Mucosa of rectum (tissue), 2 donors: ENCODE data around the gene PLD1.
"Not testable (repeated sequence)": the region's sequence is repeated elsewhere in the genome, so short reads cannot be mapped to it uniquely, and the experiment has no call there.

Experiments used
- H3K27ac ChIP-seq, 2 donors: one replicate each; pipeline ENCODE4 v1.7.0; 2013; ENCODE audit warnings: inconsistent platforms in 2 of 2, low read depth in 2 of 2, low read length in 2 of 2
- H3K27me3 ChIP-seq, 2 donors: one replicate each; pipeline ENCODE4 v1.7.0; 2013; ENCODE audit warnings: low read length in 2 of 2; ENCODE audit not compliant: control insufficient read depth in 2 of 2, insufficient read depth in 2 of 2
- H3K36me3 ChIP-seq, 2 donors: one replicate each; pipeline ENCODE4 v1.7.0; 2013; ENCODE audit warnings: low read length in 2 of 2; ENCODE audit not compliant: control insufficient read depth in 2 of 2, insufficient read depth in 2 of 2
- H3K4me1 ChIP-seq, 2 donors: one replicate each; pipeline ENCODE4 v1.7.0; 2013; ENCODE audit warnings: low read length in 2 of 2, mild to moderate bottlenecking in 1 of 2; ENCODE audit not compliant: control insufficient read depth in 2 of 2, insufficient read depth in 2 of 2
- H3K4me3 ChIP-seq, 2 donors: one replicate each; pipeline ENCODE4 v1.7.0; 2013; ENCODE audit warnings: low read length in 2 of 2
- H3K9ac ChIP-seq, 2 donors: one replicate each; pipeline ENCODE4 v1.7.0; 2013; ENCODE audit warnings: low read length in 2 of 2, low read depth in 1 of 2, mild to moderate bottlenecking in 1 of 2
- H3K9me3 ChIP-seq, 2 donors: one replicate each; pipeline ENCODE4 v1.7.0; 2013; ENCODE audit warnings: low read length in 2 of 2; ENCODE audit not compliant: control insufficient read depth in 2 of 2
- donor health status: healthy.
- donor health status: Normal muscosa, but diverticular disease.

The PLD1 gene

DNA sequence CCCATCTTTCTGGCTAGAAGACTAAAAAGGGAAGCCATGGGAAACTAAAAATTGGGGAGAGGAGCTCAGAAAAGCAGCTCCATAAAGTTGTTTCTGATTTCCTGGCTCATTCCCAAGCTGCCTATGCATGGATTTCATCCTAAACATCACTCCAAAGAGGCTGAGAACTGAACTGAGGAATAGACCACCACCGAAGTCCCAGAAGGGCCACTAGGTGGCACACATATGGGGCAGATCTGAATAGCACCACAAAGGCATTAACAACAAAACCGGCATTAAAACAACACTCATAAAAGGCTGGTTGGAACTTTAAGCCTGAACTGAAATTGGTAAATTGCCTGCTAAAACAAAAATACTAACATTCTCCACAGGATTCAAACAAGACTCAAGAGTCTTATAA lies 106.3 kb downstream of the PLD1 start:
- H3K27me3 ChIP-seq: no peaks in the 10 kb centered on the region
- H3K4me1 ChIP-seq: no peaks in the 10 kb centered on the region
- H3K4me3 ChIP-seq: no peak overlapping the region
- H3K27ac ChIP-seq: no peak overlapping the region
- H3K36me3 ChIP-seq: peaks cover 8 to 9% of the 10 kb centered on the region in 2 donors
- peaks cover 2 to 3% of the 10 kb centered on the region in 2 donors for H3K9me3 ChIP-seq
- no peak overlapping the region for H3K9ac ChIP-seq

DNA sequence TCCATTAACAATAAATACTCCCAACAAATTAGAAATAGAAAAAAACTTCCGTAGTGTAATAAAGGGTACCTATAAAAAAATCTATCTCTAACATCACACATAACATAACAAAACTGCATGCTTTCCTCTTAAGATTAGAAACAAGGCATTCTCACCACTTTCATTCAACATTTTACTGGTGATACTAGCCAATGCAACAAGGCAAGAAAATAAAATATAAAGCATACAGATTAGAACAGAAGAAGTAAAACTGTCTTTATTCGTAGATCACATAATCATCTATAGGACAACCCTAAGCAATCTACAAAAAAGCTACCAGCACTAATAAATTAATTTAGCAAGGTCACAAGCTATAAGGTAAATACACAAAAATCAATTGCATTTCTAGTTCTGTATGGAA lies 107.1 kb downstream of the PLD1 start:
- H3K4me3 ChIP-seq: no peak overlapping the region
- H3K27ac ChIP-seq: no peak overlapping the region
- H3K9ac ChIP-seq: no peak overlapping the region
- peaks cover 3 to 12% of the 10 kb centered on the region in 2 donors for H3K36me3 ChIP-seq
- H3K27me3 ChIP-seq: no peaks in the 10 kb centered on the region
- no peaks in the 10 kb centered on the region for H3K4me1 ChIP-seq
- peaks cover 2 to 3% of the 10 kb centered on the region in 2 donors for H3K9me3 ChIP-seq

DNA sequence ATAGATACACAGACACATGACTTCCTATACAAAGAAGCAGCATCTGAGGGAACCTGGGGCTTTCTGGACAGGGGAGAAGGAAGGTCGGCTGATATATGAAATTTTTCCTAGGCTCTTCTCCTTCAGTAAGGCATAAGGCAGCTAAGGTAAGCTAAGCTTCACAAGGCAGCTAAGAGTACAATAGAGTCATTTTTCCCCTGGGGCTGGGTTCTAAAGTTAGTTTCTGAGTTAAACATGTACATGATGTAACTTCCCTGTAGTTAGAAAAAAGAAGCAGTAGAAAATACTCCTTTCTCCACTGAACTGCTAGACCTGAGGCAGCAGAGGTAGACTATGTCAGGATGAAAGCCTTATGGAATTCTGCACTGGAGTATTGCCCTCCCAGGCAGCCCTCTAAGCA lies 109.6 kb downstream of the PLD1 start:
- Histone ChIP-seq H3K9ac (no peak overlapping the region), H3K9me3 (peaks cover 2 to 3% of the 10 kb centered on the region in 2 donors), H3K27ac (no peak overlapping the region), H3K36me3 (peaks cover 3 to 9% of the 10 kb centered on the region in 2 donors), H3K4me1 (peaks cover 0 to 6% of the 10 kb centered on the region in 2 donors), H3K27me3 (no peaks in the 10 kb centered on the region), H3K4me3 (no peak overlapping the region)

DNA sequence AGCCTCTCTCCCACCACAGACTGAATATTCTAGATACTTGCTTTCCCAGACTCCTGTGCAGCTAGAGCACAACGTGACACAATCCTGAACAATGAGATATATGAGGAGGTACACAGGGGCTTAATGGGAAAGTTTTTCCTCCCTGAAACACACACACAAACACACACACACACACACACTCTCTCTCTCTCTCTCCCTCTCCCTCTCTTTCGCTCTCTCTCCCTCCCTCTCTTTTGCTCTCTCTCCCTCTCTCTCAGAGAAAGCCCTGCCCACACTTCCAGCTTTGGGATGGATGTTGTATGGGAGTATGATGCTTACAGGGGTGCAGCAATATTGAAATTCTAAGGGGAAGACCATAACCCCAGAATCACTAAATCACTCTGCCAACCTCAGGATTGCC lies 110.1 kb downstream of the PLD1 start:
- Histone ChIP-seq H3K36me3 (peaks cover 3 to 9% of the 10 kb centered on the region in 2 donors), H3K4me1 (peaks cover under 1 to 8% of the 10 kb centered on the region in 2 donors), H3K9me3 (peaks cover 2 to 3% of the 10 kb centered on the region in 2 donors), H3K27ac (no peak overlapping the region), H3K4me3 (no peak overlapping the region), H3K27me3 (no peaks in the 10 kb centered on the region), H3K9ac (no peak overlapping the region)

DNA sequence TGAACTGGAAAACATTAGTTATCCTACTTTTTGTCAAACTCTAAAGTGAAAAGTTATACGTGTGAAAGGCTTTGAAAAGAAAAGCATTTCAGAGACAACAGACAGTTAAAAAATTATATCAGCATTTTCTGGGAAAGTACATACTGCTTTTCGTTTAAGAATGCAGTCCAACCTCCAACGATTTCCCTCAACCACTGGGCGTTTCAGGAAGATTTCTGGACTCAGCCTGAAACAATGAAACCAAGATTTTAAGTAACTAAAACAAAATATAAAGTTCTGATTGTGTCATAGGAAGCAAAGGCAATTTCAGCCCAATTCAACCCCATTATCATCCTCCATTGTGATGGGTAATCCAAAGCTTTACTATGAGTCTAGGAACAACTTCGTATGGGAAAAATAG lies 110.7 kb downstream of the PLD1 start:
- H3K4me3 ChIP-seq: no peak overlapping the region
- no peak overlapping the region for H3K27ac ChIP-seq
- no peak overlapping the region for H3K9ac ChIP-seq
- H3K9me3 ChIP-seq: peaks cover 2 to 3% of the 10 kb centered on the region in 2 donors
- H3K4me1 ChIP-seq: peaks cover 3 to 13% of the 10 kb centered on the region in 2 donors
- H3K27me3 ChIP-seq: no peaks in the 10 kb centered on the region
- H3K36me3 ChIP-seq: peaks cover 3 to 9% of the 10 kb centered on the region in 2 donors

DNA sequence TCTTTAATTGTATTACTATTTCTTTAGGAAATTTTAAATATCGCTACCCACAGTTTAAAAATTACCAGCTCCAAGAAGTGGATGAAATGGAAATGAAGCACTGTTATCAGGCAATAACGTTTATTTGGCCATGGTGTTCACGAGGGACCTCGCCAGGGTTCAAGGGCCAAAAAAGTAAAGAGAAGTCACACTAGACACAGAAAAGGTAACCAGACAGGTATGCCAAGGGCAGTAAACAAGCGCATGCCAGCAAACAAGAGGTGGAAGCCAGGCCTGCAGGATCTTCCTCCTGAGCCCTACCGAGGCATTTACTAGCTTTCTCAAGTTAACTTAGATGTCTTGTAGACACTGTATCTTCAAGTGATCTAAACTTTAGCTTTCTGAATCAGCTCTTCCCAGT lies 113.5 kb downstream of the PLD1 start:
- Histone ChIP-seq H3K27me3 (no peaks in the 10 kb centered on the region), H3K4me3 (no peak overlapping the region), H3K9me3 (no peaks in the 10 kb centered on the region), H3K27ac (no peak overlapping the region), H3K9ac (no peak overlapping the region), H3K36me3 (peaks cover 5 to 12% of the 10 kb centered on the region in 2 donors), H3K4me1 (peaks cover 3 to 14% of the 10 kb centered on the region in 2 donors)

DNA sequence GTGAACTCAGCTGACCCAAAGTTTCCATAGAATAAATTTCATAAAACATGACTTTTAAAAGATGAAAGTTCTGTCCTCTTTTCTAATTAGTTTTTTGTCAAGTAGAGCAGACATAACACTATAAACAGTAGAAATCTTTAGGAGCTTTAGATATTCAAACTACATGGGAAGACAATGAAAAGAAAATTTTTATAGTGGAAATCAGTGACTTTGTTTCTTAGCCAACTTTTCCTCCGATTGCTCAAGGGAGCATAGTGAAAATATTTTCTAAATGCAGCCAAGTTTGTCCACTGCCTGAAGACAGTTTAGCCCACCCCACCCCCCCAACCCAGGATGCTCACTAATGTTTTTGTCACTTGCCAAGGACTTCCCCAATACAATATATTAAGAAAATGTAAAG lies 114.9 kb downstream of the PLD1 start:
- Histone ChIP-seq H3K9ac (no peak overlapping the region), H3K27ac (peak overlapping the region in 1 of 2 donors; percentile 7)

DNA sequence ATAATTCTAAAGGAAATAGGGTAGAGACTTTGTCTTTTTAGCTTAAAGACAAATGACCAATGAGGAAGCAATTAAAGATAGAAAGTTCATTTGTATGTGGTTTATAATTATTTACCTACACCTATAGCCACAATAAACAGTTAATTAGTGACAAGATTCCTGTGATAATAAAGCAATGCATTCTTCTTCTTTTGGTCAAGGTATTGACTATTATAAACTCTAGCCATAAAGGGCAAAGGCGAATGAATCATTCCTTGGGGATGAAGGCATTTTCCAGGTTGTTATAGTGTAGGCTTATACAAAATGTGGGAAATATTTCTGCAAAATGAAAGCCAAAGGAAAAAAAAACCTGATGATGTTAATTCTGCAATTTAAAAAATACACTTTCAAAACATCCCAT lies 115.4 kb downstream of the PLD1 start:
- peaks cover 3 to 14% of the 10 kb centered on the region in 2 donors for H3K4me1 ChIP-seq
- peak overlapping the region in 1 of 2 donors; percentile 7 for H3K27ac ChIP-seq
- H3K9ac ChIP-seq: no peak overlapping the region
- H3K4me3 ChIP-seq: no peak overlapping the region
- no peaks in the 10 kb centered on the region for H3K27me3 ChIP-seq
- no peaks in the 10 kb centered on the region for H3K9me3 ChIP-seq
- H3K36me3 ChIP-seq: peaks cover 3 to 12% of the 10 kb centered on the region in 2 donors

More for the DNA sequence above, 114.9 kb downstream of the PLD1 start:
- no peaks in the 10 kb centered on the region for H3K27me3 ChIP-seq
- H3K36me3 ChIP-seq: peaks cover 3 to 12% of the 10 kb centered on the region in 2 donors
- no peaks in the 10 kb centered on the region for H3K9me3 ChIP-seq
- H3K4me3 ChIP-seq: no peak overlapping the region
- H3K4me1 ChIP-seq: peaks cover 3 to 14% of the 10 kb centered on the region in 2 donors

DNA sequence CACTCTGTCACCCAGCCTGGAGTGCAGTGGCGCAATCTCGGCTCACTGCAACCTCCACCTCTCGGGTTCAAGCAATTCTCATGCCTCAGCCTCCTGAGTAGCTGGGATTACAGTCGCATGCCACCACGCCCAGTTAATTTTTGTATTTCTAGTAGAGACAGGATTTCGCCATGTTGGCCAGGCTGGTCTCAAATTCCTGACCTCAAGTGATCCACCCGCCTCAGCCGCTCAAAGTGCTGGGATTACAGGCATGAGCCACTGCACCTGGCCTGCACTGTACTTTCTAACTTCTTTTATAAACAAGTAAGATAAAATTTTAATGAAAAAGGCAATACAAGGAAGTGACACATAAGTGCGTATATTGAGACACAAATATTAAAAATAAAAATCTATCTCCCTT lies 117.7 kb downstream of the PLD1 start:
- not testable (repeated sequence) for H3K27ac ChIP-seq, H3K9me3 ChIP-seq

DNA sequence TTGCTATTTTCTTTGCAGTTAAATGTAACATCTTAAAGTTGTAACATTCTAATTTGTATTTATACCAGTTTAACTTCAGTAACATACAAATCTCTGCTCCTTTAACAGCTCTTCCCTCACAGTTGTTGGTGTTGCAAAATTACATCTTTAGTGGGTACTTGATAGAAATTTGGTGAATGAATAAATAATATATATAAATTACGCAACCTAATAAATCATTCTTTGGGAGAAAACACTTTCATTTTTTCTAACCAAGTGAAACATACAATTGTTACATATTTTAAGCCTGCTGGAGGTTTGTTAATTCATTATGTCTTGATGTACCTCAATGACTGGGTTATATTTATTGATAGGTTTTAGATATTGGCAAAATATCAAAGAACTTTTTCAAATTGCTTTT lies 118.8 kb downstream of the PLD1 start:
- Histone ChIP-seq H3K27me3 (no peaks in the 10 kb centered on the region), H3K9me3 (no peaks in the 10 kb centered on the region), H3K9ac (no peak overlapping the region), H3K4me1 (peaks cover 7 to 14% of the 10 kb centered on the region in 2 donors), H3K36me3 (peaks cover 6 to 7% of the 10 kb centered on the region in 2 donors), H3K4me3 (no peak overlapping the region), H3K27ac (no peak overlapping the region)

More for the DNA sequence above, 117.7 kb downstream of the PLD1 start:
- not testable (repeated sequence) for H3K36me3 ChIP-seq, H3K4me3 ChIP-seq, H3K9ac ChIP-seq, H3K27me3 ChIP-seq
- H3K4me1 ChIP-seq: peaks cover 7 to 18% of the 10 kb centered on the region in 2 donors

DNA sequence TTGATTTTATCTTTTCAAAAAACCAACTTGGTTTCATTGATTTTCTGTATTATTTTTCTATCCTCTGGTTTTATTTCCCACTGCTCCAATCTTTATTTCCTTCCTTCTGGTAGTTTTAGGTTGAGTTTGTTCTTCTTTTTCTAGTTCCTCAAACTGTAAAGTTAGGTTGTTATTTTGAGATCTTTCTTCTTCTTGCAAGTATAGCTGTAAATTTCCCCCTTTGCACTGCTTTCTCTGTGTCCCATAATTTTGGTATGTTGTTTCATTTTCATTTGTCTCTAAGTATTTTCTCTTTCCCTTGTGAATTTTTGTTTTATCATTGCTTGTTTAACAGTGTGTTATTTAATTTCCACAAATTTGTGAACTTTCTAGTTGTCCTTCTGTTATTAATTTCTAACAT lies 120.0 kb downstream of the PLD1 start:
- H3K9ac ChIP-seq: no peak overlapping the region
- peaks cover 7 to 9% of the 10 kb centered on the region in 2 donors for H3K36me3 ChIP-seq
- no peak overlapping the region for H3K27ac ChIP-seq
- H3K4me3 ChIP-seq: no peak overlapping the region
- no peaks in the 10 kb centered on the region for H3K27me3 ChIP-seq
- no peaks in the 10 kb centered on the region for H3K9me3 ChIP-seq
- H3K4me1 ChIP-seq: peaks cover 7 to 12% of the 10 kb centered on the region in 2 donors
